LHCN-M2 (cell line): ENCODE measurements around the gene EPHB3. TPM values are rescaled to one million over a fixed set of nuclear protein-coding genes. Genes with fewer than 3 reads are reported as not detected.
A peak's percentile ranks its signal among the peaks of the same experiment; 100 is the strongest.

Experiments
- DNase-seq: peaks from one replicate; pipeline ENCODE4 v3.0.0-alpha.2; 2012; ENCODE audit warnings: low read depth
- total RNA-seq: library from RNA; depleted of rRNA; stranded (reverse); fragments of >200 nt; gene quantifications from 2 replicates; pipeline ENCODE4 v1.2.3, GENCODE V29; 2014

EPHB3 gene
- total RNA-seq, 1 experiment from 2014 or later: 4.2 TPM

GRCh38 chr3:184563941-184564684, 2.5 kb downstream of the EPHB3 start:
- no peak for DNase-seq

- no peak for DNase-seq
Observed at GRCh38 chr3:184564685-184565385, 3.2 kb downstream of the EPHB3 start.

DNA sequence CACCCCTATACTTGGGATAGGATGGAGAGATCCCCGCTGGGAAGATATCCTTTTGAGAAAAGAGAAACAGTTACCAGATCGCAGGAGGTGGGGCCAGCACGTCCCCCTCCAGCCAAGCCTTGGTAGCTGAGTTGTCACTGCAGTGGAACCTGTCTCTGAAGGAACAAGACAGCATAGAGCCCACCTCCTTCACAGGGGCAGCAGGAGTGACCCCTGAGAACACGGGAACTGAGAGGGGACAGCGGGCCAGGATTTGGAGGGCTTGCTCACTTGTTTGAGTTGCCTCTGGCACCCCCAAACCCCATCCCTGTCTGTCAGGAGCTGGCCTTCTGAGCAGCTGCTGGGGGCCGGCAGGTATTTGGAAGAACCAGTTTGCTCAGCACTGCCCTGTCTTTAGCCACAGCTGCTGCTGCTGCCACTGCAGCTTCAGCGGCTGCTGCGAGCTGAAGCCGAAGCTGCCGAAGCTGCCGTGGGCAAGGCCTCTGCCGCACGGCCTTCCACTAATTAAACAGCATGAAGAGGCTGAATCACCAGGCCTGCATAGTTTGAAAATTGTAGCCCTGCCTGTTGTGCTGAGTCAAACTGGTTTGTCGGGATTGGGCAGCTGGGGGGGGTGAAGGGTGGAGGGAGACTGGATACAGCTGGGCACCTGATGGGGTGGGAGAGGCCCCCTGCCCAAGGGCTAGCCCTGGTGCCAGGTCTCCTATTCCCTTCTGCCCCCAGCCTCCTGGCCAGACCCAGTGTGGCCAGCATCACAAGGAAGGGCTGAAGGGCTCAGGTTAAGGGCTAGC, 4.0 kb downstream of the EPHB3 start:
- peak; percentile 88 for DNase-seq

GRCh38 chr3:184566441-184567414, 5.1 kb downstream of the EPHB3 start:
- no peak for DNase-seq

GRCh38 chr3:184567946-184568559, 6.5 kb downstream of the EPHB3 start:
- DNase-seq: no peak

DNA sequence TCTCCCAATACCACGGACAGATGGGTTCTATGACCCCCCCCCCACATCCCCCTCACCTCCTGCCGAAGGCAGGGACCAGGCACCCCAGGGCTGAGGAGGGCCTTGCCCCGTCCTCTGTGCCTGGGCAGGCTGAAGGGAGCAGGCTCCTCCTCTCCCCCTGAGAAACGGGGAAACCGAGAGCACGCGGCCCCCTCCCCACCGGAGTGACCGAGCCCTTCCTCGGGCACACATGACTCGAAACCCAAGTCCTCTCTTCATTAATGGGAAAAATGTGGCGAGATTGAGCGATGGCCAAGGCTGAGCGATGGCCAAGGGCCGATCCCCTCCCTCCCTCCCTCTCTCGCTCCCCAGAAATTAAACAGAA, 7.0 kb downstream of the EPHB3 start:
- DNase-seq: no peak

GRCh38 chr3:184568924-184569829, 7.6 kb downstream of the EPHB3 start:
- peak; percentile 90 for DNase-seq

DNA sequence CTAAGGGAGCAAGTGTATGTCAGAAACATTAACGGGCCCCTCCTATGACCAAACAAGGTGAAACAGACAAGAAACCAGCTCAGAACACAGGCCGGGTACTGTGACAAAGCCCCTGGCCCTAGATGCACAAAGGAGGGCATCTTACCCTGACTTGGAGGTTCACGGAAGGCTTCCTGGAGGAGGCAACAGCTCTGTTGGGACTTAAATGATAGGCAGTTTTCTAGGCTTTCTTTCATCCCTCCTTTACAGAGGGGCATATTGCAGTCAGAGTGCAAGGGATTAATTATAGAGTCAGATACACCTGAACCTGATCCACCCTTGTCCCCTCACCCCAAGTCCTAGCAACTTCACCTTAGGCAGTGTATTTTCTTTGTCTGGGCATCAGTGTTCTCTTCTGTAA, 8.4 kb downstream of the EPHB3 start:
- DNase-seq: no peak

DNA sequence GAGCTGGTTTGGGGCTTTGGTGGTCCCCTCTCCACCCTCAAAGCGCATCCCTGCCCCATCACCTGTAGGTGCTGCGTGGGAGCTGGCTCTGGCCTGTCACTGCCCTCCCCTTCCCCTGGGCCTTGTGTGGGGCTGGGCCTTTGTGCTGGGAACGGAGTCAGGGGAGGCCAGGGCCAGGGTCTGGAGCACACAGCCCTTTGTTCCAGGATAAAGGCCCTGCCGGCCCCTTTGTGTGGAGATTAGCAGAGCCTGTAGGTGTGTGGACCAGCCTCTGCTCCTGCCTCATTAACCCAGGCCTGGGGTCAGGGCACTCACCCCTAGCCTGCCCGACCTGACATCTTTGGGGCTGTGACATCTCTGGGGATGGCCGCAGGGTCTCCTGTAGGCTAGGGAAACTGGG, 8.9 kb downstream of the EPHB3 start:
- no peak for DNase-seq

- no peak for DNase-seq
Observed at GRCh38 chr3:184571750-184572377, 10.3 kb downstream of the EPHB3 start.

DNA sequence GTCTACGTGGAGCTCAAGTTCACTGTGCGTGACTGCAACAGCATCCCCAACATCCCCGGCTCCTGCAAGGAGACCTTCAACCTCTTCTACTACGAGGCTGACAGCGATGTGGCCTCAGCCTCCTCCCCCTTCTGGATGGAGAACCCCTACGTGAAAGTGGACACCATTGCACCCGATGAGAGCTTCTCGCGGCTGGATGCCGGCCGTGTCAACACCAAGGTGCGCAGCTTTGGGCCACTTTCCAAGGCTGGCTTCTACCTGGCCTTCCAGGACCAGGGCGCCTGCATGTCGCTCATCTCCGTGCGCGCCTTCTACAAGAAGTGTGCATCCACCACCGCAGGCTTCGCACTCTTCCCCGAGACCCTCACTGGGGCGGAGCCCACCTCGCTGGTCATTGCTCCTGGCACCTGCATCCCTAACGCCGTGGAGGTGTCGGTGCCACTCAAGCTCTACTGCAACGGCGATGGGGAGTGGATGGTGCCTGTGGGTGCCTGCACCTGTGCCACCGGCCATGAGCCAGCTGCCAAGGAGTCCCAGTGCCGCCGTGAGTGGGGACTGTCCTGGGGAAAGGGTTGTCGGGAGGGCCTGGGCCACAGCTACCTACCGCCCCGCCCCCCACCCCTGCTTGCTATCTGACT, 11.2 kb downstream of the EPHB3 start:
- no peak for DNase-seq

DNA sequence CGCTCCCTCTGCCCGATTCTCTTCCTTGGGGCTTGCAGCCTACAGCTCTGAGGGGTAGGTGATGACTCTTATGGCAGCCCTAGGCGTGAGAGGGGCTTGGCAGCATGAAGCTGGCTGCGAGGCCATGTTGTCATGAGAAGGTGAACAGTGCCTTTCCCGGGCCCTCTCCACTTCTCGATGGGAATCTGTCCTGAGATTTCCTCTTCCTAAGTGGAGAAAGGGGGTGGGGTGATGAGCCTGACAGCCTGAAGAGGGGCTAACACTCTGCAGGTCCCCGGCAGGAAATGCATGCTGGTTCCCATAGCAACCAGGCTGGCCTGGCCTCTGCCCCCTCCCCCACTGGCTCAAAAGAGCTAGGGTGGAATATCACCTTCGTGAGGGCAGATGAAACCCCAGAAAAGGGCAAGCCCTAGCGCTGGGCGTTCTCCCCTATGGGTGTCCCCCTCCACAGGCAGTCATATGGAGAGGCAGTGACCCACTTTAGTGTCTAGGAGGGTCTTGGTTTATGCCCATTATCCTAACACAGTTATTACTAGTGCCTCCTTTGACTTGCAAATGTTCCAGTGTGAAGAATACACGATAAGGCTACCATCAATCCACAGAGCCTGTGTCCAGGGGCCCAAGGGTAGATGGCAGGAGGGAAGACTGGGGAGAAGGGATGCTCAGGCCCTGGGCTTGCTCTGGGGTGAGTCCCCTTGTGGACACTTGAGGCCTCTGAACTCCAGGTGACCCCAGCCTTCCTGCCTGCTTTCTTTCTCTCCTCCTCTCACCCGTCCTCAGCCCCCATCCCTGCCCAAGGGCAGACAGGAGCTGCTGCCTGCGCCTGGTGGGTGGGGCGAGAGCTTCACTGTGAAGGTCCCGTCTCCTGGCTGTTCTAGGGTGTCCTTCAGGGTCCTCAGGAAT, 13.2 kb downstream of the EPHB3 start:
- no peak for DNase-seq

GRCh38 chr3:184575701-184576100, 14.1 kb downstream of the EPHB3 start:
- DNase-seq: no peak

- no peak for DNase-seq
Observed at GRCh38 chr3:184576457-184577240, 15.1 kb downstream of the EPHB3 start.

GRCh38 chr3:184577546-184577945, 16.0 kb downstream of the EPHB3 start:
- DNase-seq: no peak

DNA sequence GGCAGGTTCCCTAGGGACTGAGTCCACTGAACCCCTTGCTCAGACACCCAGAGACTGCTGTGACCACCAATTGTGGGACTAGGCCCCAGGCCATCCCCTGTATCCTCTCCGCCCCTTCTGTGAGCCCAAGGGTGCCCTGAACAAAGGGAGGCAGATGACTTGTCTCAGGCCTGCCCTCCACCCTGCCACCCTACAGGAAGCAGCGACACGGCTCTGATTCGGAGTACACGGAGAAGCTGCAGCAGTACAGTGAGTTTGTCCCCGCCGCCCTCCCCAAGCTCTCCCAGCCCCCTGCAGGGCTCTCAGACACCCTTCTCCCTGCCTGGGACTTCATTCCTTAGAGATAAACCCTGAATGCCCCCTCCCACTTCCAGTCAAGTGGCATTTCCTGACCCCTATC, 16.6 kb downstream of the EPHB3 start:
- no peak for DNase-seq

DNA sequence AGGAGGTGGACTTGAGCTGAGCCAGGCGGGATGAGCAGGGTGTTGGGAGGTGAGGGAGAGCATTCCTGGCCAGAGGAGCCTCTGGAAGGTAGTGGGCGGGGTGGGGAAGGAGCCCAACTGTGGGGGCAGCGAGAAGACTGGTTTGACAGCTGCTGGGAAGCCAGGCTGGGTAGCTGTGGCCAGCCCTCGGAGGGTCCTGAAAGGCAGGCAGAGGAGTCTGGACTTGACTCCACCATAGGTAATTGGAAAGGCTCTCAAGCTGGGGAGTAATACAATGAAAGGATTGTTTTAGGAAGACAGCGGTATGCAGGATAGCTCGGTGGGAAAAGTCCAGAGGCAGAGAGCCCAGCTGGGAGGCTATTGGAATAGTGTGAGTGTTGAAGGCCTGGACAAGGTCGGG, 17.2 kb downstream of the EPHB3 start:
- no peak for DNase-seq
